ENCODE results near the gene BRWD1.

Gene BRWD1

DNA sequence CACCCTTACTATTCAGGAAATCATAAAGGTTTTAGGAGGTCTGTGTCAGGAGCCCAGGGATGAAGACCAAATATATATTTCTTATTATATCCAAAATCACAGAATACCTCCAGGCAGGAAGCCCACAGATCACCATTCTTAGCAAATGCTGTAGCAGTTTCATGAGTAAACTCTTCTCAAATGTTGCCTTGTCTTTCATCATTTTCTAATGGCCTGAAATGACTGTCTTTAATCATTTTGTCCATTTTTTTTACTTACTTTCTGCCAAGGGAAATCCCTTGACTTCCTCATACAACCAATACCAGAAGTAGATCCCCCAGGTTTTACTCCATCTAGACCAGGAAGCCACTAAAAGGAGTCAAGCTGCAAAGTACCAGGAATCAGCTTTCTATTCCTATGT lies 162.6 kb downstream of the BRWD1 start (continued):
- TF ChIP-seq ZFP3 (CRISPR knock-in tag; IDR thresholded peaks at IDR 0.05): no peak
- no peak for TF ChIP-seq SNAI2 (CRISPR knock-in tag; IDR thresholded peaks at IDR 0.05)
- no peak for TF ChIP-seq ARNTL (CRISPR knock-in tag; IDR thresholded peaks at IDR 0.05; ENCODE audit: borderline replicate concordance, low read depth)

DNA sequence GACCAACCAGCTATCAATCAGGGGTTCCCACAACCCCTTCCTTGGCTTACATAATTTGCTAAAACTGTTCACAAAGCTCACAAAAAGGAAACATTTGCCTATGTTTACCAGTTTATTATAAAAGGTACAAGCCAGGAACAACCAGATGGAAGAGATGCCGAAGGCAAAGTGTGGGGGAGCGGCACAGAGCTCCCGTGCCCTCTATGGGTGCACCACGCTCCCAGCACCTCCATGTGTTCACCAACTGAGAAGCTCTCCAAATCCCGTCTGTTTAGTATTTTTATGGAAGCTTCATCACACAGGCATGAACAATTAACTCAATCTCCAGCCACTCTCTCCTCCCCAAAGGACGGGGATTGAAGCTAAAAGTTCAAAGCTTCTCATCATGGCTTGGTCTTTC lies 163.1 kb downstream of the BRWD1 start:
- no peak for ATAC-seq
- no peak for TF ChIP-seq ISL1 (CRISPR knock-in tag; IDR thresholded peaks at IDR 0.05)
- TF ChIP-seq TOX (CRISPR knock-in tag; IDR thresholded peaks at IDR 0.05; ENCODE audit: borderline replicate concordance): no peak
- no peak for TF ChIP-seq ZNF565 (CRISPR knock-in tag; conservative IDR thresholded peaks at IDR 0.05; ENCODE audit: low read depth)

DNA sequence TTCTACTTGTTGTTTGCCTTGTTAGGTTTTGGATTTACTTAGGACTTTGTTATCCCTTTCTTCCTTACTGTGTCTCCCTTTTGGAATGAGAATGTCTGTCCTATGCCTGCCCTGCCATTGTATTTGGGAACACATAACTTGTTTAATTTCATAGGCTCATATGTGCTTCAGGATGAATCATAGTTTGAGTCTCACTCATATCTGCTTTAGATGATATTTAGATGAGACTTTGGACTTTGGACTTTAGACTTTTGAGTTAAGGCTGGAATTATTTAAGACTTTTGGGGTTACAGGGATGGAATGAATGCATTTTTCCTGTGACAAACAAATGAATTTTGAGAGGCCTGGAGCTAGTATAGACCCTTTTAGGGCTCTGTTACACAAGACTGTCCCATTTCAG lies 163.6 kb downstream of the BRWD1 start:
- ATAC-seq: no peak
- TF ChIP-seq SNAI2 (CRISPR knock-in tag; IDR thresholded peaks at IDR 0.05) (no peak), BACH2 (CRISPR knock-in tag; IDR thresholded peaks at IDR 0.05; ENCODE audit: borderline replicate concordance) (no peak)
- TF ChIP-seq, protein P1, sequence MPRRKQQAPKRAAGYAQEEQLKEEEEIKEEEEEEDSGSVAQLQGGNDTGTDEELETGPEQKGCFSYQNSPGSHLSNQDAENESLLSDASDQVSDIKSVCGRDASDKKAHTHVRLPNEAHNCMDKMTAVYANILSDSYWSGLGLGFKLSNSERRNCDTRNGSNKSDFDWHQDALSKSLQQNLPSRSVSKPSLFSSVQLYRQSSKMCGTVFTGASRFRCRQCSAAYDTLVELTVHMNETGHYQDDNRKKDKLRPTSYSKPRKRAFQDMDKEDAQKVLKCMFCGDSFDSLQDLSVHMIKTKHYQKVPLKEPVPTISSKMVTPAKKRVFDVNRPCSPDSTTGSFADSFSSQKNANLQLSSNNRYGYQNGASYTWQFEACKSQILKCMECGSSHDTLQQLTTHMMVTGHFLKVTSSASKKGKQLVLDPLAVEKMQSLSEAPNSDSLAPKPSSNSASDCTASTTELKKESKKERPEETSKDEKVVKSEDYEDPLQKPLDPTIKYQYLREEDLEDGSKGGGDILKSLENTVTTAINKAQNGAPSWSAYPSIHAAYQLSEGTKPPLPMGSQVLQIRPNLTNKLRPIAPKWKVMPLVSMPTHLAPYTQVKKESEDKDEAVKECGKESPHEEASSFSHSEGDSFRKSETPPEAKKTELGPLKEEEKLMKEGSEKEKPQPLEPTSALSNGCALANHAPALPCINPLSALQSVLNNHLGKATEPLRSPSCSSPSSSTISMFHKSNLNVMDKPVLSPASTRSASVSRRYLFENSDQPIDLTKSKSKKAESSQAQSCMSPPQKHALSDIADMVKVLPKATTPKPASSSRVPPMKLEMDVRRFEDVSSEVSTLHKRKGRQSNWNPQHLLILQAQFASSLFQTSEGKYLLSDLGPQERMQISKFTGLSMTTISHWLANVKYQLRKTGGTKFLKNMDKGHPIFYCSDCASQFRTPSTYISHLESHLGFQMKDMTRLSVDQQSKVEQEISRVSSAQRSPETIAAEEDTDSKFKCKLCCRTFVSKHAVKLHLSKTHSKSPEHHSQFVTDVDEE (CRISPR knock-in tag; IDR thresholded peaks at IDR 0.05): no peak

DNA sequence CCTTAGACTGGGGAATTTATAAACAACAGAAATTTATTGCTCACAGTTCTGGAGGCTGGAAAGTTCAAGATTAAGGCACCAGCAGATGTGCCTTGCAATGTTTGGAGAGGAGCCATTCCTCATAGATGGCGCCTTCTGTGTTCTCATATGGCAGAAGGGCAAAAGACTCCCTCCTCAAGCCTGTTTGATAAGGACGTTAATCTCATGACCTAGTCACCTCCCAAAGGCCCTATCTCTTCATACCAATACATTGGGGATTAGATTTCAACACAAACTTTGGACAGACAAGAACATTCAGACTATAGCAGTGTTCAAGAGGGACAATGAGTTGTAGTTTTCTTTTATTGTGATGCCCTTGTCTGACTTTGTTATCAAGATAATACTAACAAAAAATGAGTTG lies 164.5 kb downstream of the BRWD1 start:
- TF ChIP-seq, protein P2, sequence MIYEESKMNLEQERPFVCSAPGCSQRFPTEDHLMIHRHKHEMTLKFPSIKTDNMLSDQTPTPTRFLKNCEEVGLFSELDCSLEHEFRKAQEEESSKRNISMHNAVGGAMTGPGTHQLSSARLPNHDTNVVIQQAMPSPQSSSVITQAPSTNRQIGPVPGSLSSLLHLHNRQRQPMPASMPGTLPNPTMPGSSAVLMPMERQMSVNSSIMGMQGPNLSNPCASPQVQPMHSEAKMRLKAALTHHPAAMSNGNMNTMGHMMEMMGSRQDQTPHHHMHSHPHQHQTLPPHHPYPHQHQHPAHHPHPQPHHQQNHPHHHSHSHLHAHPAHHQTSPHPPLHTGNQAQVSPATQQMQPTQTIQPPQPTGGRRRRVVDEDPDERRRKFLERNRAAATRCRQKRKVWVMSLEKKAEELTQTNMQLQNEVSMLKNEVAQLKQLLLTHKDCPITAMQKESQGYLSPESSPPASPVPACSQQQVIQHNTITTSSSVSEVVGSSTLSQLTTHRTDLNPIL (CRISPR knock-in tag; IDR thresholded peaks at IDR 0.05; ENCODE audit: low read depth): no peak
- TF ChIP-seq ZFP30 (CRISPR knock-in tag; IDR thresholded peaks at IDR 0.05) (no peak), ESRRG (CRISPR knock-in tag; IDR thresholded peaks at IDR 0.05) (no peak), ZNF70 (CRISPR knock-in tag; IDR thresholded peaks at IDR 0.05) (no peak), ZNF8 (CRISPR knock-in tag; IDR thresholded peaks at IDR 0.05) (no peak)
- TF ChIP-seq, protein P3, sequence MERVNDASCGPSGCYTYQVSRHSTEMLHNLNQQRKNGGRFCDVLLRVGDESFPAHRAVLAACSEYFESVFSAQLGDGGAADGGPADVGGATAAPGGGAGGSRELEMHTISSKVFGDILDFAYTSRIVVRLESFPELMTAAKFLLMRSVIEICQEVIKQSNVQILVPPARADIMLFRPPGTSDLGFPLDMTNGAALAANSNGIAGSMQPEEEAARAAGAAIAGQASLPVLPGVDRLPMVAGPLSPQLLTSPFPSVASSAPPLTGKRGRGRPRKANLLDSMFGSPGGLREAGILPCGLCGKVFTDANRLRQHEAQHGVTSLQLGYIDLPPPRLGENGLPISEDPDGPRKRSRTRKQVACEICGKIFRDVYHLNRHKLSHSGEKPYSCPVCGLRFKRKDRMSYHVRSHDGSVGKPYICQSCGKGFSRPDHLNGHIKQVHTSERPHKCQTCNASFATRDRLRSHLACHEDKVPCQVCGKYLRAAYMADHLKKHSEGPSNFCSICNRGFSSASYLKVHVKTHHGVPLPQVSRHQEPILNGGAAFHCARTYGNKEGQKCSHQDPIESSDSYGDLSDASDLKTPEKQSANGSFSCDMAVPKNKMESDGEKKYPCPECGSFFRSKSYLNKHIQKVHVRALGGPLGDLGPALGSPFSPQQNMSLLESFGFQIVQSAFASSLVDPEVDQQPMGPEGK (CRISPR knock-in tag; IDR thresholded peaks at IDR 0.05; ENCODE audit: borderline replicate concordance): no peak
- TF ChIP-seq, protein P4, sequence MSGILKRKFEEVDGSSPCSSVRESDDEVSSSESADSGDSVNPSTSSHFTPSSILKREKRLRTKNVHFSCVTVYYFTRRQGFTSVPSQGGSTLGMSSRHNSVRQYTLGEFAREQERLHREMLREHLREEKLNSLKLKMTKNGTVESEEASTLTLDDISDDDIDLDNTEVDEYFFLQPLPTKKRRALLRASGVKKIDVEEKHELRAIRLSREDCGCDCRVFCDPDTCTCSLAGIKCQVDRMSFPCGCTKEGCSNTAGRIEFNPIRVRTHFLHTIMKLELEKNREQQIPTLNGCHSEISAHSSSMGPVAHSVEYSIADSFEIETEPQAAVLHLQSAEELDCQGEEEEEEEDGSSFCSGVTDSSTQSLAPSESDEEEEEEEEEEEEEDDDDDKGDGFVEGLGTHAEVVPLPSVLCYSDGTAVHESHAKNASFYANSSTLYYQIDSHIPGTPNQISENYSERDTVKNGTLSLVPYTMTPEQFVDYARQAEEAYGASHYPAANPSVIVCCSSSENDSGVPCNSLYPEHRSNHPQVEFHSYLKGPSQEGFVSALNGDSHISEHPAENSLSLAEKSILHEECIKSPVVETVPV (CRISPR knock-in tag; IDR thresholded peaks at IDR 0.05): no peak
- no peak for ATAC-seq

DNA sequence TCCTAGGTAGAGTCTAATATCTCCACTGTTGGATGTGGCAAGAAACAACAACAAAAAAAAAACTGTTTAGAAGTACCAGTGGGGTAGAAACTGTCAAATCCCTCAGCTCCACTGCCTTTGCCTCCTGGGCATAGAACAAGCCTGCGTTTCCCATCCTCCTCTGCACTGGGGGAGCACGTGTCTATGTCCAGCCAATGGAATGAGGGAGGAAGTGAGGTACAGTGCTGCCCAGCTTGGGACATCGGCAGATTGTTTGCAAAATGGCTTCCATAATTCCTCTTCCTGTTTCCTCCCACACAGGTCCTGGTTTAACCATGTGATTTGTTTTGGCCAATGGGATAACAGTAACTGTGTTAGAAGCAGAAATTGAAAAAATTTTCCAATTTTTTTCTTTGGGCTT lies 169.2 kb downstream of the BRWD1 start:
- TF ChIP-seq TCF4 (CRISPR knock-in tag; IDR thresholded peaks at IDR 0.05; ENCODE audit: borderline replicate concordance): no peak
- TF ChIP-seq, protein P3 (CRISPR knock-in tag; IDR thresholded peaks at IDR 0.05; ENCODE audit: borderline replicate concordance): no peak
- no peak for TF ChIP-seq ESRRG (CRISPR knock-in tag; IDR thresholded peaks at IDR 0.05)
- no peak for ATAC-seq

DNA sequence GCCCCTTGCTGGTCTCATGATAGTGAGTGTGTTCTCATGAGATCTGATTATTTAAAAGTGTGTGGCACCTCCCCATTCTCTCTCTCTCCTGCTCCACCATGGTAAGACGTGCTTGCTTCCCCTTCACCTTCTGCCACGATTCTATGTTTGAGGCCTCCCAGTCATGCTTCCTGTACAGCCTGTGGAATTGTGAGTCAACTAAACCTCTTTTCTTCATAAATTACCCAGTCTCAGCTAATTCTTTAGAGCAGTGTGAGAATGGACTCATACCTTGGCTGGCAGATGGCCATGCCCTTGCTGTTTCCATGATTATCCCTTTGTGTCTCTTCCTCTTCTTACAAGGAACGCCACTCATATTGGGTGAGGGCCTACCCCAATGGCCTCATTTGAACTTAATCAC lies 170.5 kb downstream of the BRWD1 start:
- ATAC-seq: no peak
- TF ChIP-seq ZNF565 (CRISPR knock-in tag; conservative IDR thresholded peaks at IDR 0.05; ENCODE audit: low read depth) (no peak), ZNF70 (CRISPR knock-in tag; IDR thresholded peaks at IDR 0.05) (no peak), PPARA (CRISPR knock-in tag; IDR thresholded peaks at IDR 0.05; ENCODE audit: borderline replicate concordance) (no peak), ZC3H10 (CRISPR knock-in tag; IDR thresholded peaks at IDR 0.05) (no peak), CSDC2 (CRISPR knock-in tag; IDR thresholded peaks at IDR 0.05) (no peak), TOX (CRISPR knock-in tag; IDR thresholded peaks at IDR 0.05; ENCODE audit: borderline replicate concordance) (no peak), RARB (CRISPR knock-in tag; IDR thresholded peaks at IDR 0.05) (no peak), ZFP3 (CRISPR knock-in tag; IDR thresholded peaks at IDR 0.05) (no peak), GLIS3 (CRISPR knock-in tag; IDR thresholded peaks at IDR 0.05) (no peak)
- TF ChIP-seq, protein P2 (CRISPR knock-in tag; IDR thresholded peaks at IDR 0.05; ENCODE audit: low read depth): no peak

Data from SK-N-SH treated with all-trans-retinoic acid at 6 μM for 48 hours (cell line).